IMR-90 (cell line): Measurements from ENCODE around the gene CNPPD1. TPM values are rescaled to one million over a fixed set of nuclear protein-coding genes. Genes with fewer than 3 reads are reported as not detected.

Experiments
- ATAC-seq: fragments of 200-7000 bp; cut with Tn5 transposase; 2 replicates; pipeline ENCODE4 v1.9.1; 2020; ENCODE audit warnings: low read depth, mild to moderate bottlenecking, moderate library complexity
- BruUV-seq: library from RNA; stranded (reverse); fragments of 400-500 nt; replicated peaks from 2 replicates; lab custom pipeline; 2021; lab: Mats Ljungman, UMichigan
- CTCF ChIA-PET: fragments of 300-600 bp; formaldehyde crosslinking; extraction: SDS; loops from one replicate; lab custom pipeline; 2021; ENCODE audit warnings: antibody characterized with exemption; lab: Yijun Ruan, JAX
- POLR2A ChIA-PET: fragments of 300-600 bp; sonication (Branson Sonifier 250); formaldehyde crosslinking; loops from one replicate; lab custom pipeline; 2022; ENCODE audit warnings: antibody characterized with exemption; ENCODE audit not compliant: unreplicated experiment; lab: Charles Lee
- DNase-seq: peaks from one replicate; pipeline ENCODE4 v3.0.0; 2013
- H2AFZ ChIP-seq: replicated peaks from 2 replicates; pipeline ENCODE3; 2013; ENCODE audit warnings: low read length, mild to moderate bottlenecking; ENCODE audit not compliant: poor library complexity
- H2AK5ac ChIP-seq: 2 replicates; pipeline ENCODE4 v1.6.1; 2013; ENCODE audit warnings: low read depth, low read length, inconsistent platforms
- H2AK9ac ChIP-seq: replicated peaks from 2 replicates; pipeline ENCODE3; 2013; ENCODE audit warnings: mild to moderate bottlenecking, low read depth, low read length, moderate library complexity; ENCODE audit not compliant: poor library complexity
- H2BK120ac ChIP-seq: 2 replicates; pipeline ENCODE4 v1.6.1; 2013; ENCODE audit warnings: low read depth, low read length, inconsistent platforms
- H2BK15ac ChIP-seq: 3 replicates; pipeline ENCODE4 v1.6.1; 2013; ENCODE audit warnings: low read depth, low read length, inconsistent platforms
- H2BK20ac ChIP-seq: 2 replicates; pipeline ENCODE4 v1.6.1; 2013; ENCODE audit warnings: low read depth, mild to moderate bottlenecking, inconsistent platforms, low read length, moderate library complexity
- H2BK5ac ChIP-seq: 2 replicates; pipeline ENCODE4 v1.6.1; 2013; ENCODE audit warnings: mild to moderate bottlenecking, low read depth, low read length, inconsistent platforms; ENCODE audit not compliant: poor library complexity, severe bottlenecking
- H3K14ac ChIP-seq: replicated peaks from 2 replicates; pipeline ENCODE4 v1.6.1; 2013; ENCODE audit warnings: low read depth, low read length, inconsistent platforms
- H3K18ac ChIP-seq: 2 replicates; pipeline ENCODE4 v1.6.1; 2013; ENCODE audit warnings: low read depth, low read length, control low read depth
- H3K23ac ChIP-seq: 2 replicates; pipeline ENCODE4 v1.6.1; 2013; ENCODE audit warnings: low read depth, low read length, inconsistent platforms
- H3K27ac ChIP-seq: 2 replicates; pipeline ENCODE4 v1.5.1; 2013; ENCODE audit warnings: mild to moderate bottlenecking, control low read depth, low read length; ENCODE audit not compliant: insufficient read depth
- H3K27me3 ChIP-seq: 2 replicates; pipeline ENCODE4 v1.6.1; 2013; ENCODE audit warnings: low read length; ENCODE audit not compliant: control insufficient read depth, insufficient read depth
- H3K36me3 ChIP-seq: 2 replicates; pipeline ENCODE4 v1.6.1; 2013; ENCODE audit warnings: low read length, mixed read lengths; ENCODE audit not compliant: control insufficient read depth, insufficient read depth
- H3K4ac ChIP-seq: 2 replicates; pipeline ENCODE4 v1.6.1; 2013; ENCODE audit warnings: low read depth, low read length, inconsistent platforms
- H3K4me1 ChIP-seq: 2 replicates; pipeline ENCODE4 v1.6.1; 2013; ENCODE audit warnings: low read length, mixed read lengths; ENCODE audit not compliant: control insufficient read depth, insufficient read depth
- H3K4me2 ChIP-seq: 2 replicates; pipeline ENCODE4 v1.6.1; 2013; ENCODE audit warnings: low read depth, mild to moderate bottlenecking, control low read depth, low read length, moderate library complexity
- H3K4me3 ChIP-seq: 2 replicates; pipeline ENCODE4 v1.5.1; 2013; ENCODE audit warnings: low read depth, mild to moderate bottlenecking, control low read depth, low read length, moderate library complexity; ENCODE audit not compliant: insufficient read depth
- H3K56ac ChIP-seq: 2 replicates; pipeline ENCODE4 v1.6.1; 2013; ENCODE audit warnings: low read length, inconsistent platforms; ENCODE audit not compliant: insufficient read depth; ENCODE audit errors: extremely low read depth
- H3K79me1 ChIP-seq, 2 experiments: 2 replicates each; pipeline ENCODE4 v1.6.1; 2013; ENCODE audit warnings: low read length in 2 of 2, inconsistent platforms in 1 of 2, low read depth in 1 of 2
- H3K9ac ChIP-seq: 2 replicates; pipeline ENCODE4 v1.6.1; 2013; ENCODE audit warnings: low read depth, low read length, control low read depth
- H3K9me1 ChIP-seq: 2 replicates; pipeline ENCODE4 v1.6.1; 2013; ENCODE audit warnings: low read length, inconsistent platforms; ENCODE audit not compliant: insufficient read depth
- H3K9me3 ChIP-seq: 2 replicates; pipeline ENCODE4 v1.6.1; 2013; ENCODE audit warnings: low read length; ENCODE audit not compliant: control insufficient read depth, insufficient read depth
- H4K20me1 ChIP-seq: 2 replicates; pipeline ENCODE4 v1.6.1; 2013; ENCODE audit warnings: low read length, inconsistent platforms; ENCODE audit not compliant: insufficient read depth
- H4K5ac ChIP-seq: 2 replicates; pipeline ENCODE4 v1.6.1; 2013; ENCODE audit warnings: mild to moderate bottlenecking, low read depth, low read length, control low read depth
- H4K8ac ChIP-seq, 2 experiments: 2 replicates each; pipeline ENCODE4 v1.6.1; 2013; ENCODE audit warnings: low read depth in 2 of 2, low read length in 2 of 2, control low read depth in 1 of 2, inconsistent platforms in 1 of 2
- H4K91ac ChIP-seq: 2 replicates; pipeline ENCODE4 v1.6.1; 2013; ENCODE audit warnings: low read depth, low read length, inconsistent platforms; ENCODE audit not compliant: insufficient read depth
- BHLHE40 ChIP-seq: fragments of 150-350 bp; IDR thresholded peaks from 2 replicates; pipeline ENCODE4 v1.6.1; 2016; ENCODE audit warnings: mild to moderate bottlenecking, low read depth, low read length
- CEBPB ChIP-seq: IDR thresholded peaks from 2 replicates; pipeline ENCODE4 v1.6.1; 2012; ENCODE audit warnings: low read depth, low read length, improper control_type of control experiment
- CHD1 ChIP-seq: IDR thresholded peaks from 2 replicates; pipeline ENCODE4 v1.6.1; 2012; ENCODE audit warnings: low read depth, low read length, improper control_type of control experiment
- FOS ChIP-seq: fragments of 150-350 bp; IDR thresholded peaks from 2 replicates; pipeline ENCODE4 v1.6.1; 2016; ENCODE audit warnings: low read depth, low read length
- MAFK ChIP-seq: IDR thresholded peaks from 2 replicates; pipeline ENCODE4 v1.6.1; 2012; ENCODE audit warnings: low read depth, low read length, improper control_type of control experiment
- MAZ ChIP-seq: IDR thresholded peaks from 2 replicates; pipeline ENCODE4 v1.6.1; 2012; ENCODE audit warnings: low read depth, mild to moderate bottlenecking, low read length, improper control_type of control experiment, moderate library complexity, borderline replicate concordance
- MXI1 ChIP-seq: IDR thresholded peaks from 2 replicates; pipeline ENCODE4 v1.6.1; 2012; ENCODE audit warnings: low read depth, mild to moderate bottlenecking, low read length, moderate library complexity, borderline replicate concordance
- NFE2L2 ChIP-seq: fragments of 150-350 bp; IDR thresholded peaks from 2 replicates; pipeline ENCODE4 v1.6.1; 2016; ENCODE audit warnings: low read depth, mild to moderate bottlenecking, low read length
- POLR2A ChIP-seq: IDR thresholded peaks from 2 replicates; pipeline ENCODE4 v1.6.1; 2012; ENCODE audit warnings: mild to moderate bottlenecking, low read depth, low read length
- RAD21 ChIP-seq: IDR thresholded peaks from 2 replicates; pipeline ENCODE4 v1.6.1; 2012; ENCODE audit warnings: low read length, improper control_type of control experiment
- RCOR1 ChIP-seq: IDR thresholded peaks from 2 replicates; pipeline ENCODE4 v1.6.1; 2012; ENCODE audit warnings: mild to moderate bottlenecking, low read length, improper control_type of control experiment; ENCODE audit not compliant: insufficient replicate concordance
- RFX5 ChIP-seq: IDR thresholded peaks from 2 replicates; pipeline ENCODE4 v1.8.0; 2012; ENCODE audit warnings: low read depth, mild to moderate bottlenecking, low read length, moderate library complexity
- SMC3 ChIP-seq: fragments of 150-350 bp; IDR thresholded peaks from 2 replicates; pipeline ENCODE4 v1.6.1; 2016; ENCODE audit warnings: low read depth, mild to moderate bottlenecking, antibody characterized with exemption, low read length, moderate library complexity
- WGBS, 2 experiments: methylation state at CpG; one replicate each; pipeline versions ENCODE4 v1.1.5 to v1.1.7; 2013; ENCODE audit warnings: missing lambda C conversion rate in 2 of 2; ENCODE audit not compliant: insufficient read length in 1 of 2; ENCODE audit errors: extremely low coverage in 2 of 2; 5-methylcytosine and 5-hydroxymethylcytosine counted together
- dilution Hi-C: fragments of 300-500 bp; cut with HindIII; formaldehyde crosslinking; loops from one replicate; pipeline ENCODE4 v1.14.3; 2018; ENCODE audit warnings: low sequenced_read_pairs; ENCODE audit not compliant: unreplicated experiment
- in situ Hi-C: fragments of 300-500 bp; cut with MboI; formaldehyde crosslinking; loops from 3 replicates; pipeline ENCODE4 v1.14.3; 2019; ENCODE audit warnings: low sequenced_read_pairs, inconsistent platforms, mixed read lengths
- intact Hi-C: fragments of 100-400 bp; cut with micrococcal nuclease; formaldehyde crosslinking; loops from 2 replicates; pipeline ENCODE4 v1.10.0; 2022
- polyA plus RNA-seq, 3 experiments: library from polyadenylated mRNA; depleted of rRNA; stranded (reverse); fragments of >200 nt; gene quantifications; 2 replicates each; pipeline ENCODE4 v1.2.3, GENCODE V29; 2012; ENCODE audit warnings: low replicate concordance in 1 of 3
- total RNA-seq: library from RNA; depleted of rRNA; stranded (reverse); fragments of >200 nt; gene quantifications from 2 replicates; pipeline ENCODE4 v1.2.3, GENCODE V29; 2012
- TF ChIP-seq, protein P1 (sequence below): fragments of 150-350 bp; IDR thresholded peaks from 2 replicates; pipeline ENCODE4 v1.6.1; 2016; ENCODE audit warnings: low read depth, mild to moderate bottlenecking, low read length, moderate library complexity, borderline replicate concordance
- TF ChIP-seq, protein P2 (sequence below): fragments of 150-350 bp; IDR thresholded peaks from 2 replicates; pipeline ENCODE4 v1.6.1; 2017; ENCODE audit warnings: mild to moderate bottlenecking, antibody characterized with exemption, low read length, low read depth

The CNPPD1 gene
- total and polyA plus RNA-seq, 2 of the 4 experiments (the other 2 are of a cell fraction), result 11.1 to 29.2 TPM

DNA sequence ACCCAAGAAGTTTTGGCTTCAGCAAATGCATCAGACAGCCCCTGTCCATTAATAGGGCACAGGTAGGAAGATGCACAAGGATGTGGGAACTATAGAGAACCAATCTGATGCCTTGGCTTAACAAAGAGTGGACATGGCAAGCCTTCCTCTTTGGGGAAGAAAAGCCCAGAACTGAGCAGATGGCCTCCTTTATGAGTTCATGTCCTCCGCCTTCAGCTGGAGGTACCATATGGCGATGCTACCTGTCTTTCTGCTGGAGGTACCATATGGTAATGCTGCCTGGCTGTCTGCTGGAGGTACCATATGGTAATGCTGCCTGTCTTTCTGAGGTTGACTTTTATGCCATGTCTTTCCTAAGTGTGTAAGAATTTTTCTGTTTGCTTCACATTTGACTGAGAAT is 7.4 kb upstream of the CNPPD1 start:
- H3K4me2 ChIP-seq, result no peak overlapping the region
- no peak overlapping the region for H3K14ac ChIP-seq
- no peak overlapping the region for H3K18ac ChIP-seq
- no peak overlapping the region for H2BK5ac ChIP-seq
- in situ Hi-C loops (no loop called here), dilution Hi-C loops (no loop called here), intact Hi-C loops (no loop called here)
- DNase-seq (no peak), ATAC-seq (no peak)
- no peak overlapping the region for H3K4me3 ChIP-seq
- H2BK20ac ChIP-seq, result no peak overlapping the region
- no peaks in the 10 kb centered on the region for H3K9me3 ChIP-seq
- ChIA-PET POLR2A (no interaction called here), CTCF (no interaction called here)
- H3K4me1 ChIP-seq, result no peaks in the 10 kb centered on the region
- no peak overlapping the region for H2BK120ac ChIP-seq
- no peak overlapping the region for H3K23ac ChIP-seq
- H3K4ac ChIP-seq, result no peak overlapping the region
- peaks cover 7% of the 10 kb centered on the region; the same call in 1 of the 2 replicates for H4K20me1 ChIP-seq
- no peak overlapping the region for H2AFZ ChIP-seq
- no peak overlapping the region for H2AK5ac ChIP-seq
- no peaks in the 10 kb centered on the region for H3K27me3 ChIP-seq
- H3K56ac ChIP-seq, result no peak overlapping the region
- no peak overlapping the region for H4K8ac ChIP-seq
- H2BK15ac ChIP-seq, result no peak overlapping the region
- no peak overlapping the region for H3K9ac ChIP-seq
- H4K5ac ChIP-seq, result no peak overlapping the region
- peaks cover 43% of the 10 kb centered on the region for H3K36me3 ChIP-seq
- 0 out of 2 replicates have a peak, but pooled peaks cover 2% of the 10 kb centered on the region for H3K9me1 ChIP-seq
- H2AK9ac ChIP-seq, result no peak overlapping the region
- H3K79me1 ChIP-seq, result peaks cover 22 to 28% of the 10 kb centered on the region in 2 experiments
- no TSS peak for BruUV-seq
- H3K27ac ChIP-seq, result no peak overlapping the region
- TF ChIP-seq, protein P1, sequence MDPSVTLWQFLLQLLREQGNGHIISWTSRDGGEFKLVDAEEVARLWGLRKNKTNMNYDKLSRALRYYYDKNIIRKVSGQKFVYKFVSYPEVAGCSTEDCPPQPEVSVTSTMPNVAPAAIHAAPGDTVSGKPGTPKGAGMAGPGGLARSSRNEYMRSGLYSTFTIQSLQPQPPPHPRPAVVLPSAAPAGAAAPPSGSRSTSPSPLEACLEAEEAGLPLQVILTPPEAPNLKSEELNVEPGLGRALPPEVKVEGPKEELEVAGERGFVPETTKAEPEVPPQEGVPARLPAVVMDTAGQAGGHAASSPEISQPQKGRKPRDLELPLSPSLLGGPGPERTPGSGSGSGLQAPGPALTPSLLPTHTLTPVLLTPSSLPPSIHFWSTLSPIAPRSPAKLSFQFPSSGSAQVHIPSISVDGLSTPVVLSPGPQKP, result no peak
- TF ChIP-seq FOS (no peak), POLR2A (no peak), CEBPB (no peak), CHD1 (no peak), MXI1 (no peak), BHLHE40 (no peak), RFX5 (no peak), RAD21 (no peak), SMC3 (no peak), RCOR1 (no peak), MAZ (no peak), NFE2L2 (no peak), MAFK (no peak)
- TF ChIP-seq, protein P2, sequence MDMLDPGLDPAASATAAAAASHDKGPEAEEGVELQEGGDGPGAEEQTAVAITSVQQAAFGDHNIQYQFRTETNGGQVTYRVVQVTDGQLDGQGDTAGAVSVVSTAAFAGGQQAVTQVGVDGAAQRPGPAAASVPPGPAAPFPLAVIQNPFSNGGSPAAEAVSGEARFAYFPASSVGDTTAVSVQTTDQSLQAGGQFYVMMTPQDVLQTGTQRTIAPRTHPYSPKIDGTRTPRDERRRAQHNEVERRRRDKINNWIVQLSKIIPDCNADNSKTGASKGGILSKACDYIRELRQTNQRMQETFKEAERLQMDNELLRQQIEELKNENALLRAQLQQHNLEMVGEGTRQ, result no peak
- no peak overlapping the region for H4K91ac ChIP-seq
- WGBS, 2 experiments, result no CpG with 5 or more reads among the region's 2 CpGs
